Adipose tissue (tissue), 3 donors: ENCODE data around the gene MIAT. TPM values are rescaled to one million over a fixed set of nuclear protein-coding genes. Genes with fewer than 3 reads are reported as not detected.
"Not testable (repeated sequence)": the region's sequence is repeated elsewhere in the genome, so short reads cannot be mapped to it uniquely, and the experiment has no call there.

Experiments used
- H3K27ac ChIP-seq: one replicate; pipeline ENCODE4 v1.5.1; 2013; ENCODE audit warnings: low read depth, low read length
- WGBS, 3 donors: extraction: QIAGEN DNeasy Blood & Tissue Kit; methylation state at CpG; one replicate each; pipeline ENCODE4 v1.1.7; 2013; 5-methylcytosine and 5-hydroxymethylcytosine counted together
- polyA plus RNA-seq, 3 donors: library from polyadenylated mRNA; stranded (reverse); fragments of 200-250 nt; gene quantifications; one replicate each; pipeline ENCODE4 v1.2.3, GENCODE V29; 2013
- donor health status: healthy with polysubstance abuse.
- donor health status: Bipolar disorder and iron deficiency.
- donor health status: healthy.

MIAT gene
- polyA plus RNA-seq: 1 to 10 TPM in 1 of 3 donors, under 1 TPM in 2; 0.11 to 1.1 (median 0.29) TPM

DNA sequence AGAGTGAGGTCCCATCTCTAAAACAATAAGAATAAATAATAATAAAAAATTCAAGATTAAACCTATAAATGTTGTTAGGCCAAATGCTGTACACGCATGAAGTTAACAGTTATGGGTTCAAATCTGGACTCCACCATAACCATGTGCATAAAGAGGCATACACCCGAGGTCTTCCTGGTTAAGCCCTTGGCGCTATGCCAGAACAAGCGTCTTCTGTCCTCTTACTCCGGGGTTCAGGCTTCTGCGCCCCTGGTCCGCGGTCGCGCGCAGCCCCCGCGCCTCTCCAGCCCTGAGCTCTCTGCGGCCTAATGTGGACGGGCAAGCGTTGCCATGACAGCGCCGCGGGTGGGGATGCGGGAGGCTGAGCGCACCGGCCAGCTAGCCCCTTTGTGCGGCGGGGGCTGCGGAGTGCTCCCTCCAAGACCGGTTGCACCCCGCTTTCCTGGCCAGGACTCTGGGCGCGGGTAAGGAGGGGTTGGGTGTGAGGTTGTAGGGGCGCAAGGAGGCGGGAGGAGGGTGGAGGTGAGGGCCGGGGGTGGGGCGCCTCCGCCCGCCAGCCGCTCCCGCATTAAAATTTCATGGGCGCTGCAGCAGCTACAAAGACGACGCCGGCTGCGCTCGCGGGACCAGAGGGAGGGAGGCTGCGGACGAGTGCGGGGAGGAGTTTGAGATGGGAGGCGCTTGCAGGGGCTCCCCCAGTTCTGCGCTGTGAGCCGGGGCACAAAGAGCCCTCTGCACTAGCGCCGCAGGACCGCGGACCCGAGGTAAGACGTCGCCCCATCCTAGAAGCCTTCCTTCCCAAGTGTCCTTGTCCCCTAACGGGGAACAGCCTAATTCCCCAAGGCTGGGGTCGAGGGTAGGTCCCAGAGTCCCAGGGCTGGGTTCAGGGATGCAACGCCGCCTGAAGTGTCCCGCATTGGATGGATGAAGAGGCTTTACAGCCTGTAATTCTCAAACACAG is at the start of gene MIAT:
MIAT (plus strand) TSS at position 698 of the 961 bp plus-strand sequence.
- no peak within 1 kb of the TSS for H3K27ac ChIP-seq
- WGBS, 3 donors: 2 to 3% (median 2%) methylated on average over 62 of the region's 62 CpGs

DNA sequence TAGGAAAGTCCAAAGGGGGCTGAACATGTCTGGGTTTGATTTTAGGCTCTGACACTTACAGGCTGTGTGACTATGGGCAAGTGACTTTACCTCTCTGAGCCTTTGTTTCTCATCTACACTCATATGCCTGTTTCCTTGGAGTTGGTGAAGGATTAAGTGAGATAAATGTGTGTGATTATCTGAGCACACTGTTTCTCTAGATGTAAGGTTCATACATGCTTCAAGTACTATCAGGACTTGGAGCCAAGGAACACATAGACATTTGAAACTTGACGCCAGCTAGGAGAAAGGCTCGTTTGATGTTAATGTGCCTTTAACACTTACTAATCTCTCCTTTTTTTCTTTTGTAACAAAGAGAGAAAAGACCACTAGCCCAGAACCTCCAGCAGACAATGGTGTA is 49.3 kb upstream of the MIAT start:
- 31 to 51% (median 41%) methylated on average over 2 of the region's 2 CpGs for WGBS, 3 donors

DNA sequence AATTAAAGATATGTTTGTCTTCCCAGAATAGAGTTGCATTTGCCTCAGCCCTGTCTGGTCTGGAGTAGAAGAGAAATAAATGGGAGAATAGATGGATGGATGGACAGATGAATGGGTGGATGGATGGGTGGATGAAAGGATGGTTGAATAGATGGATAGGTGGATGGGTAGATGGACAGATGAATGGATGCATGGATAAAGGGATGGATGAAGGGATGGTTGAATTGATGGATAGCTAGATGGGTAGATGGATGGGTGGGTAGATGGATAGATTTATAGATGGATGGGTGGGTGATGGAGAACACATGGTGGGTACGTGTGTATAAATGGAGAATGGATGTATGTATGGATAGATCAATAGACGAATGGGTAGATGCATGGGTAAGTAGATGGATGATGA is 48.1 kb upstream of the MIAT start:
- WGBS, 3 donors: 73 to 89% (median 82%) methylated on average over 2 of the region's 2 CpGs
- no peak overlapping the region for H3K27ac ChIP-seq

More for the DNA sequence above, 49.3 kb upstream of the MIAT start:
- no peak overlapping the region for H3K27ac ChIP-seq

DNA sequence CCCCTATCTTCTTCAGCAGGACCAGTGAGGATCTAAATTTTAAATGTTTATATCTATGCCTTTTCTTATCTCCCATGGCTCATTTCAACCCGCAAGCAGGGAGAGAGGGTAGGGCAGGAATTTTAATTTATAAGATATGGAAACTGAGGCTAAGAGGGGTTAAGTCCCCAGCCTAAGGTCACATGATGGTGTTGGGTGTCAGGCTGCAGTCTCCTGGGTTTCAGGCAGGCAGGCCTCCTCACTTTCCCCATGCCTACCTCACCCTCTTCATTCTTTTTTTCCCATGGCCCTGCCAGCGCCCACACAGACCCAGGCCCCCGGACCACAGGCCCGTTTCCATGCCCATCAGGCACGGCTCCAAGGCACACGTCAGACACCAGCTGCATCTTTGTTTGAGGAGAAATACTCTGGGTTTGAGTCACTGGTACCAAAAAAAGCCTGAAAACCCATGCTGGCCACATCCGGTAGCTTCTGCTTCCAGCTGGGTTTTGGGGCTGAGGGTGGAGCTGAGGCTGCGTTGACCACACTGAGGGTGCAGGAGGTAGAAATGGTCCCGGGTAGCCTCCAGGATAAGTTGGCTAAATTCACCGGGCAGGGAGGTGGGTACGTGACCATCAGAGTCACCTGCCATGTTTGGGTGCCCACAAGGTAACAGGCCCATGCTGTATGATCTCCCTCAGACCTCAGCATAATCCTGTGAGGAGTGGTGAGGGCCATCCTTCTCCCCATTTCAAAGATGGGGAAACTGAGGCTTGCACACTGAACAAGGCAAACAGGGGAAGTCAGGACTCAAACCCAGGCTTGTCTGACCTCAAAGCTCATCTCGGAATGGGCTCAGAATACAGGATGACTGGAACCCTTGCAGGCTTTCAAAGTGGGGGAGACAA is 47.1 kb upstream of the MIAT start:
- H3K27ac ChIP-seq: no peak overlapping the region
- 73 to 78% (median 73%) methylated on average over 12 of the region's 12 CpGs for WGBS, 3 donors

DNA sequence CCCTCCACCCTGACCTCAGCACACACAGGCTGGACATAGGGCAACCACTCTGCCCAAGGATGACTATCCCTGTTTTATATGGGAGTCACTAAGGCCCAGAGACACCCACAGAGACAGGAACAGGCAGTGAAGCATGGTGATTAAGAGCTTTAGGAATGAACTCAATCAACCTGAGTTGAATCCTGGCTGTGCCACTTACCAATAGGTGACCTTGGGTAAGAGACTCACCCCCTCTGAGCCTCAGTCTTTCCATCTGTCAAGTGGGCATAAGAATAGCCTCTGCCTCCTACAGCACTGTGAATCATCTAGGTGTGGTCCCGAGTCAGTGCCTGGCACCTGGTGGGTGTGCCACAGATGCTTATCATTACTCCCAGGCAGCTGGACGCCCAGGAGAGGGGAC is 46.4 kb upstream of the MIAT start:
- 72 to 77% (median 74%) methylated on average over 2 of the region's 2 CpGs for WGBS, 3 donors
- H3K27ac ChIP-seq: no peak overlapping the region

DNA sequence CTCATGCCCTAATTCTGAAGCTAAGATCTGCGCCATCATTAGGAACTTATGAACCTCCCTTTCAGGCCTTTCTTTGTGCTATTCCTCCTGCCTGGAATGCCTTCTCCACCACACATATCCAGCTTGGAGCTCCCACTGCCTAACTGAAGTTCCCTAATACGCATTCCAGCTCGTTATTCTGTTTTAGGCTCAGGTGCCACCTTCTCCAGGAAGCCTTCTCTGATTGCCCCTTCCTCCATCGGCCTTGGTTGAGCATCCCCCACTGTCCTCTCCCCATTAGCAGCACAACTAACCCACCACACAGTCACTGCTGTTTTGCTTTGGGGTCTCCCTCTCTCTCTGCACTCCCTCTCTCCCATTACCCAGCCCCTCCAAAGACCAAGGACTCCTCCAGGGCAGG is 44.7 kb upstream of the MIAT start:
- WGBS, 3 donors: 75 to 89% (median 87%) methylated on average over 4 of the region's 4 CpGs
- H3K27ac ChIP-seq: no peak overlapping the region

DNA sequence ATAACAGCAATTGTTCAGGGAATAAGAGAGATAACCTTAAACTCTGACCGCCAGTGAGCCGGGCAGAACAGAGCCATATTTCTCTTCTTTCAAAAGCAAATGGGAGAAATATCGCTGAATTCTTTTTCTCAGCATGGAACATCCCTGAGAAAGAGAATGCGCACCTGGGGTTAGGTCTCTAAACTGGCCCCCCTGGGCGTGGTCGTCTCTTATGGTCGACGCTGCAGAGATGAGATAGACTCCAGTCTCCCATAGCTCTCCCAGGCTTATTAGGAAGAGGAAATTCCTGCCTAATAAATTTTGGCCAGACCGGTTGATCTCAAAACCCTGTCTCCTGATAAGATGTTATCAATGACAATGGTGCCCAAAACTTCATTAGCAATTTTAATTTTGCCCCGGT is 43.6 kb upstream of the MIAT start:
- not testable (repeated sequence) for H3K27ac ChIP-seq
- WGBS, 3 donors: 27 to 32% (median 30%) methylated on average over 10 of the region's 10 CpGs

DNA sequence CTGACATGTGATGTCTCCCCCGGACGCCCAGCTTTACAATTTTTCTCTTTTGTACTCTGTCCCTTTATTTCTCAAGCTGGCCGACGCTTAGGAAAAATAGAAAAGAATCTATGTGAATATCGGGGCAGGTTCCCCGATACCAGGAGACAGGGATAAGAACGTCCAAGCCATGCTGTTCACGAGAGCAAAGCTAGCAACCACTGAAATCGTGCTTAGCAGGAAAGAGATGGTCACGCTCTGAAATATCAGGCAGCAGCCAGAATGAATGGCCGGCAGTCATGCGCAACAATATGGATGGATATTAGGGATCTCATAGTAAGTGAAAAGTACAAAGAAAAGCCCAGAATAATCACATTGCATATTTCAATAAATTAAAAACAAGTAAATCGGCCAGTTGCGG is 43.1 kb upstream of the MIAT start:
- WGBS, 3 donors: 46 to 65% (median 63%) methylated on average over 14 of the region's 14 CpGs

DNA sequence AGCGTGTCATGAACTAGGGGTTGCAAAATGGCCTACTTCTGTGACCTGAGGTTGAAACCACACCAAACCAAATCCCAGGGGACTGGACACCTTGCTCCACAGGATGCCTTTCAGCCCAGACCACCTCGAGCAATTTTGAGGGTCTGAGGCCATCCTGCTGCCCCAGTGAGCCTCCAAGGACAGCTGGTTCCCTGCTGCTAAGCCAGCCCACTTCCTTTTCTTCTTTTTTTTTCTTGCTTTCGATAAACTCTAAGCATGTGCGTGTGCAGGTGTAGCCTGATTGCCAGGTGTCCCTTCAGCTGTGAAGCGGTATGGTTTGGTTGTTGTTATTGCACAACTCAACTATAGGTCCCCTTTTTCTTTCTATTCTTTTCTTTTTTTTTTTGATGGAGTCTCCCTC is 42.2 kb upstream of the MIAT start:
- no peak overlapping the region for H3K27ac ChIP-seq
- WGBS, 3 donors: 30 to 48% (median 41%) methylated on average over 5 of the region's 5 CpGs

More for the DNA sequence above, 43.1 kb upstream of the MIAT start:
- no peak overlapping the region for H3K27ac ChIP-seq

DNA sequence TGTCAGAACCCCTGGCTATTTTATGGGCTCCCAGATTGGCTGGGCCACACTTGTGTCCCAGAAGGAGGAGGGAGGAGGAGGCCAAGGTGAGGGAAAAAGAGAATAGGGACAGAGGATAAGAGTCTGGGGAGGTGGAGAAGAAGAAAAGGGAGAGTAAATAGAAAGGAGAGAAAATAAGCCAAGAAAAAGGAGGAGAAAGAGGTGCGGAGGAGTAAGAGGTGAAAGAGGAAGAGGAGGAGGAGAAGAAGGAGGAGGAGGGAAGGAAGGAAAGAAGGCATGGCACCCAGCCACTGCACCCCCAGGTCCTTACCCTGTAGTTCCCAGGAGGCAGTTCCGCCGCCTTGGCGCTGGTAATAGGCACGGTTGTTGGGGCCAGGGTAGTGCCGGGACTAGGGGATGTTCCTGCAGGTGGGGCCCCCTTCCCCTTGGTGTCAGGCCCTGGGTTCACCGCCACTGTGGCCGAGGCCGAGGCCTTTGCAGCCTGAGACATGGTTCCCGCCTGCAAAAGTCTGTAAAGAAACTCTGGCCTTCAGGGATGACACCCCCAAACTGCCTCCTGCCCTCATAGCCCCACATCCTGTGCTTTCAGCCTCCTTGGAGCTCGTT is 41.5 kb upstream of the MIAT start:
- WGBS, 3 donors: 64 to 74% (median 66%) methylated on average over 11 of the region's 11 CpGs
- no peak overlapping the region for H3K27ac ChIP-seq

DNA sequence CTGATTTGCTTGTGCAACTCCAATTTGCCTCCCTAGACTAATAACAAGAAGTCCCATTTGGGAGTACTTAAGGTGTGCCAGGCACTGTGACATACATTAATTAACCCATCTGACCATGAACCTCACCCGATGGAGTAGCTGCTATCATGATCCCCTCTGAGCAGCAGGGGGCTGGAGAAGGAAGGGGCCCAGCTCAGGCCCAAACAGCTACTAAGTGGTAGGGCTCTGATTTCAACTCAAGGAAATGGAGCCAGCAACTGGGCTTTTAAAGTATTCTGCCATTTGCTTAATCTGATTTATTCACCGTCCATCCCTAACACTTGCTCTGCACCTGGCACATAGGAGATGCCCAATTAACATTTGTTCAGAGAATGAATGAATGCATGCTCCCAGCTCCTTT is 40.7 kb upstream of the MIAT start:
- WGBS, 3 donors: 58 to 59% (median 59%) methylated on average over 2 of the region's 2 CpGs
- H3K27ac ChIP-seq: no peak overlapping the region

DNA sequence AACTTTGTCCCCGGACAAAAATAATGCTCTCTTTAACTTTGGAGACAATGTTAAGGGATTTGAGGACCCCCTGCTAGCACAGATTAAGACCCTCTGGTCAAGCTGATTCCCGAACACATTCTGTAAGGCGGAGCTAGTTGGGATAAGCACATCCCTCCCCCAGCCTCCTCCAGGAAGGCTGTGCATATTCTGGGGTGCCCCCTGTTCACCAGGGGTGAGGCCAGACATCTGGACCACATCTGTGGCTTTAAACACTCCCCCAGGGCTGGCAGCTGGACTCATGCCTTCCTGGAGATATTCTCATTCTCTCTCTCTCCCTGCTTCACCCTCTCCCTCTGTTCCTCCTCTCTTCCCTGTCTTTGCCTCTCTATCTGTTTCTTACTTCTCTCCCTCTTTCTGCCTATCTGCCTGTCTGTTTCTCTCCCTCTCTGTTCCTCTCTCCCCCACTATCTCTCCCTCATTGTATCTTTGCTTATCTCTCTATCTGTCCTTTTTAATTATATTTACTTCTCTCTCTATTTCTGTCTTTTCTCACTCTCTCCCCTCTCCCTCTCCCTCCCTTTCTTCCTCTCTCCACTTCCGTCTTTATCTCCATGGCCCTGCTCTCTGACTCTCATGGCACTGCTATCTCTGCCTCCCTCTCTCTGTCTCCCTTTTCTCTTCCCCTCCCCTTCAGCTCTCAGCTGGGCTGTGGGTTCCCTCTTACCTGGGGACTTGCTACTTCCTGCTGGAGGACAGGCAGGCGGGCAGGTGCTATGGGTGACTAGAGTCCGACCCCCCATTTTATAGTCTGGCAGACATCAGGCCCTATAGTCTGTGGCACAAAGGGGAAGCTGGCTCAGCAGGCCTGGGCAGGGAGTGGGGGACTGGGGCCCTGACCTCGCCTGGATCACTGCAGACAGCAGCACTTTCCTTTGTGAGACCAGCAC is 39.9 kb upstream of the MIAT start, which contains the start of gene CRYBB1:
CRYBB1 (minus strand) TSS at position 757 of the 929 bp plus-strand sequence. CDS start 1,708 bp downstream, outside the sequence.
- no peak within 1 kb of the TSS for H3K27ac ChIP-seq
- WGBS, 3 donors: 62 to 74% (median 63%) methylated on average over 7 of the region's 7 CpGs

DNA sequence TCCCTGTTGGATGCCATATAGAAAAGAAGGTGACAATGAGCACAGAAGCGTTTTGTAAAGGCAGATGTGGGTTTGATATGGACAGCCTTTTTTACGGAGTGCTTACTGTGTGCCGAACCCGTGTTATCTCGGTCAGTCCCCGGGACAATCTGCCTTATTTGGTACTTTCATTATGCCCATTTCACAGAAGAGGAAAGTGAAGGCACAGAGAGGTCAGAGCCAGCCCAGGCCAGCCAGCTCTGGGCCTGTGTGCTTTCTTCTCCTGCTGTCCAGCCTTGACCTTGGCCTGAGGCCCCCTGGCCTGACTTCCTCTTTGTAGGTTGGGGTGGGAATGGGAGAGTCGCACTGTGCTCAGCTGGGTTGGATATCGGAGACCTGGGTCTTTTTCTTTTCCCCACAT is 38.9 kb upstream of the MIAT start:
- 83 to 89% (median 88%) methylated on average over 8 of the region's 8 CpGs for WGBS, 3 donors
- H3K27ac ChIP-seq: no peak overlapping the region

DNA sequence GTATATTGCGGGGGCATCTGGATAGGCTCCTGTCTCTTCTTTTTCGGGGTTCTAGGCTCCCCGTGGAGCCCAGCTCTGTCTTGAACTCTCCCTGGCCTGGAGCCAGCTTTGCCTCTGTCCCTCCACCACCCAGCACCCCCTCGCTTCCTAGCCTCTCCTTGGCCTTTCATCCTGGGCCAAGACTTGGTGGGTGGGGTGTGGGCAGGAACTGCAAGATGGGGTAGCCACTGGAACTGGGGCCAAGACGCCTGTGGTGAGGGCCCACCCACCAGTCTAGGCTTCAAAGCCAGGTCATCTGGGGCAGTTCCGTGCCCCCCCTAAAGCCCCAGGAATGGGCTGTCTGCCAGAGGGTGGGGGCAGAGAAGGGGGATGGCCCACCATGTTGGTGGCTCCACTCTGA is 37.9 kb upstream of the MIAT start:
- no peak overlapping the region for H3K27ac ChIP-seq
- WGBS, 3 donors: 39 to 69% (median 39%) methylated on average over 6 of the region's 6 CpGs

DNA sequence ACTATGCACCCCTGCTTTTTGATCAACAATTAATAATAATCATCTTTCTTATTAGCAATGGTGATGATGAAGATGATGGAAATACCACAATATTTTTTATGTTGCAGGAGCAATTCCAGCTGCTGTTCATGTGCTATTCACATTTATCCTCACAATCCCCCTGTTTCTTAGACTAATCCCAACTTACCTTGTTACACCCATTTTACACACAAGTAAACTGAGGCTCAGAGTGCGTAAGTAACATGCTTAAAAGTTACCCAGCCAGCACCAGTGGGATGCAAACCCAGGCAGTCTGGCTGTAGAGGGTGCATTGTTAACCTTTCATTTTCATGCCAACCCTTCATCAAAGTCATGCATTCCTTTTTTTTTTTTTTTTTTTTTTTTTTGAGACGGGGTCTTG is 37.2 kb upstream of the MIAT start:
- 71 to 94% (median 92%) methylated on average over 2 of the region's 2 CpGs for WGBS, 3 donors
- H3K27ac ChIP-seq: no peak overlapping the region

DNA sequence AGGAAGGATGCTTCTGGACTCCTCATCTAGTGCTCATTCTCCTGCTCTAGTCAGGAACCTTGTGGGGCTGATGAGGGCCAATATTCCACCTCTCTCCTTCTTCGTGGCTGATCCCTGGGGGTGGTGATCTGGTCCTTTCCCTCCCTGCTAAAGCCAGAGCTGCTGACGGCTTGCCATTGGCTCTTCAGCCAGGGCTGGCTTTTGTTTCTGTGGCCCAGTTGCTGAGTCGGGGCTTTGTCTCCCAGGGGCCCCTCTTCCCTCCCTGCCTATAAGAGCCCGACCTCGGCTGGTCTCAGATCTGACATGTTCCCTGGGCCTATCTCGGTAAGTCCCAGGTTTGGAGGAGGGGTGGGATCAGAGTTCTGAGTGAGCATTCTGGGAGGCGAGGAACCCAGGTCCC is 35.7 kb upstream of the MIAT start, which contains the start of gene CRYBA4:
CRYBA4 (plus strand) TSS at position 301 of the 400 bp plus-strand sequence. CDS start 634 bp downstream, outside the sequence.
- WGBS, 3 donors: 64 to 79% (median 78%) methylated on average over 7 of the region's 7 CpGs
- H3K27ac ChIP-seq: no peak within 1 kb of the TSS

DNA sequence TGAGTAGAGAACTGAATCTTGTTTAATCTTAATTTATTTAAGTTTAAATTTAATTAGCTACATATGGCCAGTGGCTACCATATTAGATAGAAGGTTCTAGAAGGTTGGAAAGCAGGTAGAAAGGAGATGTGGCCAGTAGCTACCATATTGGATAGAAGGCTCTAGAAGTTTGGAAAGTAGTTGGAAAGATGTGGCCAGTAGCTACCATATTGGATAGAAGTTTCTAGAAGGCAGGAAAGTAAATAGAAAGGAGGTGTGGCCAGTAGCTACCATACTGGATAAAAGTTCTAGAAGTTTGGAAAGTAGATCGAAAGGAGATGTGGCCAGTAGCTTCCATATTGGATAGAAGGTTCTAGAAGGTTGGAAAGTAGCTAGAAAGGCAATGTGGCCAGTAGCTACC is 33.4 kb upstream of the MIAT start:
- H3K27ac ChIP-seq: no peak overlapping the region
- 93 to 100% (median 96%) methylated on average over 1 of the region's 1 CpG for WGBS, 3 donors
